HS-27A (cell line): ENCODE data around the gene CELF5.
"Not testable (repeated sequence)": the region's sequence is repeated elsewhere in the genome, so short reads cannot be mapped to it uniquely, and the experiment has no call there.

Experiments
- DNase-seq: peaks from one replicate; pipeline ENCODE4 v3.0.0-alpha.2; 2012; ENCODE audit warnings: low read depth, missing footprints

CELF5 gene

DNA sequence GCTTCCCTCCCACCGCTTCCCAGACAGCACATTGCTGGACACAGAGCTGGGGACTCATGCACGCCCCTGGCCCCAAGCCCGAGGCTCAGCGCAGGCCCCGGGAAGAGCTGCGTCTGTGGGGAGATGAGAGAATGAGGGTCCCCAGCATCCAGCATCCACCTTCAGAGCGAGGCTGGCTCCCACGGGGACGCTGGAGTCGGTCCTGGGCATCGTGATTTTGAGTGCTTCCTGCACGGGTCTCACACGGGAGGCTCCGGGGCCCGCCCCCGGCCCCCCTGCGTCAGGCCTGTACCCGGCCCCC lies 34.0 kb upstream of the CELF5 start:
- no peak for DNase-seq

DNA sequence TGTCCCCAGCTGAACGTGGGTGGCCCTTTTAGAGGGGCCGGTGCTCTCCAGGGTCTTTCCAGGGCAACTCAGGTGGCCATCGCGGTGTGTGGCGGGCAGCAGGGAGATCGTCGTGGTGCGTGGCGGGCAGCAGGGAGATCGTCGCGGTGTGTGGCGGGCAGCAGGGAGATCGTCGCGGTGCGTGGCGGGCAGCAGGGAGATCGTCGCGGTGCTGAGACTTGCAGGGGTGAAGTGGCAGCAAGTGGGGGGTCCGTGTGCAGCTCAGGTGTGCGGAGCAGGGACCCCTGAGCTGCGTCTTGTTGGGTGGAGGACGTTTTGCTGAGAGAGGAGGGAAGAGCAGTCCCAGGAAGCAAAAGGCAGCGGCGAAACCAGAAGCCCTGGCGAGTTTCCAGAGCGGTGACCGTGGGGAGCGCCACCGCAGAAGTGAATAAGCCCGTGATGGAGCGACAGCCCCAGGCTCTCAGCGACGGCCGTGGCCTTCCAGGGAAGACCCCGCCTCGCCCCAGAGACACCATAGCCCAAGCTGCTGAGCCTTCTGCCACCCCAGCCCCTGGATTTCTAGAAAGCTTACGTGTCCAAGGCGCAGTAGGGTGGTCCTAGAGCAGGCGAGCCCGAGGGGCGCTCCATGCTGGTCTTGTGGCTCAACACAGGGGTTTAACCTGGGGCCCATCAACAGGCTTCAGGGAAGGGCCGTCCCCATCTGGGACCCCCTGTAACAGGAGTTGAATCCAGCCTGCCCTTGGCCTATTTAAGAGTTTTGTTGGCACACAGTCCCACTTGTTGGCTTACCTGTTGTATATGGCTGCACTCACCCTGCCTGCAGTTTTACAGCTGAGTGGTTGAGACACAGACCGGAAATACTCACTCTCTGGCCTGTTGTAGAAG lies 33.3 kb upstream of the CELF5 start:
- DNase-seq: no peak

DNA sequence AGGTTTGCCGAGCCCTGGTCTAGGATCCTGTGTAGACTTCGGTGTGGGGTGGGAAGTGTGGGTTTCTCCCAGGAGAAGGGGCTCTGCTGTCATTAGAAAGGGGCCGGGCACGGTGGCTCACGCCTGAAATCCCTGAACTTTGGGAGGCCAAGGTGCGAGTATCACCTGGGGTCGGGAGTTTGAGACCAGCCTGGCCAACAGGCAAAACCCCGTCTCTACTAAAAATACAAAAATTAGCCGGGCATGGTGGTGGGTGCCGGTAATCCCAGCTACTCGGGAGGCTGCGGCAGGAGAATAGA lies 32.7 kb upstream of the CELF5 start:
- not testable (repeated sequence) for DNase-seq

DNA sequence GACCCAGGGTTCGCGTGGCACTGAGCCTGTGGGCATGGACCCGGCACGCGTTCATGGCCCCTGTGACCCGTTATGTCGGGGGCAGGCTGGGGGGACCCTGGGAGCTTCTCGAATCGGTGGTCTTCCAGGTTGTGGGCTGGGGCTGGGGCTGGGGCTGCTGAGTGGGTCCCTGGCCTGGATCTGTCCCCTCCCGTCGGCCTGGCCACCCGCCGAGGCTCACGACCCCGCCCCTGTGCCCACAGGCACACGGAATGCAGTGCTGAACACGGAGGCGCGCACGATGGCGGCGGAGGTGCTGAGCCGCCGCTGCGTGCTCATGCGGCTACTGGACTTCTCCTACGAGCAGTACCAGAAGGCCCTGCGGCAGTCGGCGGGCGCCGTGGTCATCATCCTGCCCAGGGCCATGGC lies 32.2 kb upstream of the CELF5 start:
- DNase-seq: no peak

DNA sequence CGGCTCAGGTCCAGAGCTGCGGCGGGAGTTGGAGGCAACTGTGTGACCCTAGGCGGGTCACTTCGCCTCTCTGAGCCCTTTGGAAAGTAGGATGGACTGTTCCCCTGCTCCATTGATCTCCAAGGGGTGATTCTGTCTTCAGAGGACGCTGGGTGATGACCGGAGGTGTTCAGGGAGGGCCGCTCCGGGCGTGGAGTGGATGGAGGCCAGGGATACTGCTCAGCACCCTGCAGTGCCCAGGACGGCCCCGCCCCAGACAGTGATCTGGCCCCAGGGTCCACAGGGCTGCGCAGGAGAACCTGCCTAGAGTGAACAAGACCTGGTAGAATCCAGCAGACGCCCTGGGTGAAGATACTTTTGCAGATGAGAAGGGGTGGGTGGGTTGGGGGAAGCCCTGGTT lies 31.8 kb upstream of the CELF5 start:
- DNase-seq: no peak

DNA sequence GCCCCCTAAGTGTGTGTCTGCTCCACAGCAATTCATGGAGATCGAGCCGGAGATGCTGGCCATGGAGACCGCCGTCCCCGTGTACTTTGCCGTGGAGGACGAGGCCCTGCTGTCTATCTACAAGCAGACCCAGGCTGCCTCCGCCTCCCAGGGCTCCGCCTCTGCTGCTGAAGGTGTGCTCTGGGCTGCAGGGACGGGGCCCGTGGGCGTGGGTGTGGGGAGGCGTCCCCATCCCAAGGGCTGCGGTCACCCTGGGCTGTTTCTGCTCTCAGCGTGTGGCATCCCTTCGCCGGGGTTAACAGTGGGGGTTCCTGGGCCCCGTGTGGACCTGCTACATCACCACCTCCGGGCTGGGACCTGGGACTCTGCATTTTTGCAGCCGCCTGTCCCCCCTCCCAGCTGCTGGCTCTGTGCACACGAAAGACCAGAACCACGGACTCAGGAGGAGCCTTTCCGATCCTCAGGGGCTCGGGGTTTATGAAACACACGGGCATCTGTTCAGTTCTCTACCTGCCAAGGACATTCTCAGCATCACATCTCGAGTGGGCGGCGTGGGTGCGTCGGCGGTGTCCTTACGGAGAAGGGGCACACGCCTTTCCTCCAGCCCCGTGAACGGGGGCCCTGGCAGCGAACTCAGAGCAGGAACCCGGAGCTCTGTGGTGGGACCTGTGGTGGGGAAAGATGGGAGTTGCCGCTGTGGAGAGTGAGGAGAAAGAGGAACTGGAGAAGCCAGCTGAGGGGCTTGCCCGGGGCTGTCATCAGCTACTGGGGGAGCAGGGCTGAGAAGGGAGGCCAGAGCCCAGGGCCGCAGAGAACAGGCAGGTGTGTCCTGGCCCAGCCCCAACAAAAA lies 31.0 kb upstream of the CELF5 start:
- DNase-seq: no peak

DNA sequence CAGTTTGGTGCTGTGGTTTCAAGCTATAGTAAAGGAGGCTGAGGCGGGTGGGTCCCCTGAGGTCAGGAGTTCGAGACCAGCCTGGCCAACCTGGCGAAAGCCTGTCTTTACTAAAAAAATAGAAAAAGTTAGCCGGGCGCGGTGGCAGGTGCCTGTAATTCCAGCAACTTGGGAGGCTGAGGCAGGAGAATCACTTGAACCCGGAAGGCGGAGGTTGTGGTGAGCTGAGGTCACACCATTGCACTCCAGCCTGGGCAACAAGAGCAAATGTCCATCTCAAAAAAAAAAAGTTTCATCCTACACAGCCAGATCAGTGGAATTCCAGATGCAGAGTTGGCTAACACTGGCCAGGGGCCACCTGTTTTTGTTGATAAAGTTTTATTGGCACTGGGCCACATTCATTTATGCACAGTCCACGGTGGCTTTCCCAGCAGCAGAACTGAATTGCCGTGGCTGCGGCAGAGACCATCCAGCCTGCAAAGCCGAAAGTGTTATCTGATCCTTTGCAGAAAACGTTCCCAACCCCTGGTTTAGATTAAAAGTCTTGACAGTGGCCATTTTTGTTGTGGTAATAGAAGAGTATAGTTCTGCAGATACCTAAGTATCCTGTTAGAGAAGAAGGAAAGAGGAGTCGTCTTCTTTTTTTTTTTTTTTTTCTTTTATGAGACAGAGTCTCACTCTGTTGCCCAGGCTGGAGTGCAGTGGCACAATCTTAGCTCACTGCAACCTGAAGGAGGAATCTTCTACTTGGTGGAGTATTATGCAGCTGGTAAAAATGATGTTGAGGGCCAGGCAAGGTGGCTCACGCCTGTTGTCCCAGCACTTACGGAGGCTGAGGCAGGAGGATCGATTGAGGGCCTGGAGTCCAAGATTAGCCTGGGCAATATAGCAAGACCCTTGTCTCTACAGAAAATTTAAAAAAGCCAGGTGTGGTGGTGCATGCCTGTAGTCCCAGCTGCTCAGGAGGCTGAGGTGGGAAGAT lies 30.1 kb upstream of the CELF5 start:
- no peak for DNase-seq

DNA sequence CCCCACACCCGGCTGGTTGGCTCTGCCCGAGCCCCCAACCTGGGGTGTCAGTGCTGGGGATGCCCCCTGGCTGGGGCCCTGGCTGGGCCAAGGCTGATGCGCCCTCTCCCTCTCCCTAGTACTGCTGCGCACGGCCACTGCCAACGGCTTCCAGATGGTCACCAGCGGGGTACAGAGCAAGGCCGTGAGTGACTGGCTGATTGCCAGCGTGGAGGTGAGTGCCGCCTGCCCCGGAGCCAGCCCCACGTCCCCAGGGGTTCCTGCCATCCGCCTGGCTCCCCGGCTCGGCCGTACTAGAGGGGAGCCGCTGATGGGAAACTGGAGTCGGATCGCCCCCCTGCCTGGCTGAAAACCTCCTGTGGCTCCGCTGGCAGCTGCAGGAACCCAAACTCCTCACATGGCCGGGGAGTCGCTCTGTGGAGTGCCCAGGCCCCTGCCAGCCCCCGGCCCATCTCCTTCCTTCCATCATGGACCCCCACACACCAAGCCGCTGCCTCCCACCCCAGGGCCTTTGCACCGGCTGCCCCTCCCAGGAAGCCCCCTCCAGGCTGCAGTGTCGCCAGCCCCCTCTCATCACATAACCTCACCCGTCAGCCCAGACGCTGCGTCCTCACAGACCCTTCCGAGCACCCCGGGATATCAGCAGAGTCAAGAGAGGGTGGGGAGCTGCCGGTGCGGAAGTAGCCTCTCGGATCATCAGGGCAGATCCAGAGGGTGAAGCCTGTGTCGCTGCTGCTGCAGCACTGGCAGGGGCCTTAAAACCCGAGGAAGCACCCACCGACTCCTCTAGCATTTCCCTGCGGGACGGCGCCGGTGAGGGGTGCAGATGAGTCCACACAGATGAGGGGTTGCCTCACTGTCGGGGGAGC lies 28.2 kb upstream of the CELF5 start:
- no peak for DNase-seq

DNA sequence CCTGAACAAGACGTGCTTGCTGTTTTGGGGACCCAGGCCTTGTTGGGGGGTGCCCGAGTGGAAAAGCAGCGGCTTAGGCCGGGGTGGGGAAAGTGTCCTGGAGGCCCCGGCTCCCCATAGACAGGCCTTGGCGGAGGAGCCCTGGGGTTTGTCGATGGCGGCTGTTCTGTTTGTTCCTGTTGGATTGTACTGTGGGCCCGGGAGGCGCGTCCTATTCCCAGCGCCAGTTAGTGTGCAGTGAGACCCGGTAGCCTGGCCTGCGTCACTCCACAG lies 27.6 kb upstream of the CELF5 start:
- DNase-seq: no peak

DNA sequence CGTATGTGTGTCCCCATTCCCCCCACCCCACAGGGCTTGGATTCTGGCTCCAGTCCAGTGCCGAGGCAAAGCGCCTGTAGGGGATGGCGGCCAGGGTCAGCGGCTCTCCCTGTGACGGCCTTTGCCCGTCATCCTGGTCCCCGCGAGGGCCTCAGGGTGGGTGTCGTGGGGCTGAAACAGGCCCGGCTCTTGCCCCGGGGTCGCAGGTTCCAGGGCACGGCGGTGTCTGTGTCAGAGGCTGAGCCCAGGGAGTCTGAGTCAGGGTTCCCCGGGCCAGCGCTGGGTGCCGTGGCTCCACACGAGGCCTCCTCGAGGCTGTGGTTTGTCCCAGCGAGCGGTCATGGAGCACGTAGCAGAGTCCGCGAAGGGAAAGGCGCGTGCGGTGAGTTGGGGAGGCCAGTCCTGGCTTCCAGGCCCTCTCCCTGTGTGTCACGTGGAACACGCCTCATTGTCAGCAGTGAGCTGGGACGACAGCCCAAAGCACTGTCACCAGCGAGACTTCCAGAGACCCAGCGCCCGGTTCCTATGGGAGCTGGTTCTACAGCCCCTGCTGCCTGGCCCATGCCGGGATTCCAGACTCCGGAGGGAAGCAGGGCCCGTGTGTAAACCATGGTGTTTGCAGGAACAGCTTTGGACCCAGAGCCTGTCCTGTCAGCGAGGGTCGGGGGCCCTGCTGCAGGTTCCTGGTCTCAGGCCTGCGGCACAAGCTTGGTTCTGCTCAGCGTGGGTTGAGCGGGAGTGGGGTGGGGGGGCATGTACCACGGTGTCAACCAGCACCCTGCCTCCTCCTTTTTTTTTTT lies 25.4 kb upstream of the CELF5 start:
- DNase-seq: no peak

DNA sequence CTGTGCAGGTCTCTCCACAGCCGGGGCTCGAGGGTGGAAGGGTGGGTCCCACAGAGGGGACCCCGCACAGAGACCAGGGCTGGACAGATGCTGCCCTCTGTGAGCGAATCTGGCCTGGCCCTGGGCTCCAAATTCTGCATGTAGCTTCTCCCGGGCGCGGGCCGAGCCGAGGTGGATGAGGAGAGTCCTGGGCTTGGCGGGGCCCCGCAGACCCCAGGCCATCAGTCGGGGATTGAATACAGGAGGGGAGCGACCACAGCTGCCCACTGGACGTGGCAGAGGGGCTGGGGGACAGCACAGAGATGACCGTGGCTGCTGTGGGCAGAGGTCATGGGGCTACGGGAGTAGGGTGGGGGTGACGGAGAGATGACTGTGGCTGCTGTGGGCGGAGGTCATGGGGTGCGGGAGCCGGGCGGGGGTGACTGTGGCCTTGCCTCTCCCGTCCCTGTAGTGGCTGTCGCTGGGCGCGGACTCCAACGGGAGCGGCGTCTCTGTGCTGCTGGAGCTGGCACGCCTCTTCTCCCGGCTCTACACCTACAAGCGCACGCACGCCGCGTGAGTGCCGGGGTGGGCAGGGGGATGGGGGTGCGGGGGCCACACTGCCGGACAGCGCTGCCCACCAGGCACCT lies 23.3 kb upstream of the CELF5 start:
- DNase-seq: no peak

DNA sequence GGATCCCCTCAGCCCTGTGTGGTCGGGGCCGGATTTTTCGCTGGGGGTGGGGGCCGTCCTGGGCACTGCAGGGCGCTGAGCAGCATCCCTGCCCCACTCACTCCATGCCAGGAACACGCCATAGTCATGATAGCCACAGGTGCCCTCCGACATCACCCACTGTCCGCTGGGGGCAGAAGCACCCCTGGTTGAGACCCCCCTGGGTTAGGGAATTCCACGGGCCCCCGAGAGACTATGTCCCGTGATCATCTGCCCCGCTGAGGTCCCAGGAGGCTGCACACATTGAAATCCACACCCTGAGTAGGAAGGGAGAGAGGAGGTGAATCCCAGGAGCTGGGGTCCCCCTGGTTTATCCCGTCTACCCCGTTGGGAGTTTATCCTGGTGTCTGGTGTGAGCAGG lies 22.6 kb upstream of the CELF5 start:
- DNase-seq: no peak

DNA sequence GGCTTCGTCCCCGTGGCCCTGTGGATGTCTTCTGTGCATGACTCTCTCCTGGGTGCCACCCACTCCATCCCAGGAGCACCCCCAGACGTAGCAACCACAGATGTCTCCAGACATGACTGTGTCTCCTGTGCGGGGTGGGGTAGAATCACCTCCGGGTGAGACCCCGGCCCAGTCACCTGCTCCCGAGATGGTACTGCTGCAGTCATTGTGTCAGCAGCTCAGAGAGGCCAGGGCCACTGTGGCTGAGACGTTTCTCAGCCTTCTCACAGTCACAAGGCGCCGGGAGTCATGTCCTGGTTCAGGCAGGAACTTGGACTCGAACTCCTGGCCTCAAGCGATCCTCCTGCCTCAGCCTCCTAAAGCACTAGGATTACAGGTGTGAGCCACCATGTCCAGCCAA lies 22.1 kb upstream of the CELF5 start:
- DNase-seq: no peak

DNA sequence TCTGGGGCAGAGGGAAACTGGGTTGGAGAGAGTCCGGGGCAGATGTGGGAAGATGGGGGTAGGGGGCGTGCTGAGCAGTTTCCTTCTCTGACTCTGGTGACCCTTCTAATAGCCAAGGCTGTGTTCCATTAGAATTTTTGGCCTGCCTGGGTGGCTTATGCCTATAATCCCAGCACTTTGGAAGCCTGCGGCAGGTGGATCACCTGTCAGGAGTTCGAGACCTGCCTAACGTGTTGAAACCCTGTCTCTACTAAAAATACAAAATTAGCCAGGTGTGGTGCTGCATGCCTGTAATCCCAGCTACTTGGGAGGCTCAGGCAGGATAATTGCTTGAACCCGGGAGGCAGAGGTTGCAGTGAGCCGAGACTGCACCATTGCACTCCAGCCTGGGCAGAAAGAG lies 21.6 kb upstream of the CELF5 start:
- DNase-seq: not testable (repeated sequence)

DNA sequence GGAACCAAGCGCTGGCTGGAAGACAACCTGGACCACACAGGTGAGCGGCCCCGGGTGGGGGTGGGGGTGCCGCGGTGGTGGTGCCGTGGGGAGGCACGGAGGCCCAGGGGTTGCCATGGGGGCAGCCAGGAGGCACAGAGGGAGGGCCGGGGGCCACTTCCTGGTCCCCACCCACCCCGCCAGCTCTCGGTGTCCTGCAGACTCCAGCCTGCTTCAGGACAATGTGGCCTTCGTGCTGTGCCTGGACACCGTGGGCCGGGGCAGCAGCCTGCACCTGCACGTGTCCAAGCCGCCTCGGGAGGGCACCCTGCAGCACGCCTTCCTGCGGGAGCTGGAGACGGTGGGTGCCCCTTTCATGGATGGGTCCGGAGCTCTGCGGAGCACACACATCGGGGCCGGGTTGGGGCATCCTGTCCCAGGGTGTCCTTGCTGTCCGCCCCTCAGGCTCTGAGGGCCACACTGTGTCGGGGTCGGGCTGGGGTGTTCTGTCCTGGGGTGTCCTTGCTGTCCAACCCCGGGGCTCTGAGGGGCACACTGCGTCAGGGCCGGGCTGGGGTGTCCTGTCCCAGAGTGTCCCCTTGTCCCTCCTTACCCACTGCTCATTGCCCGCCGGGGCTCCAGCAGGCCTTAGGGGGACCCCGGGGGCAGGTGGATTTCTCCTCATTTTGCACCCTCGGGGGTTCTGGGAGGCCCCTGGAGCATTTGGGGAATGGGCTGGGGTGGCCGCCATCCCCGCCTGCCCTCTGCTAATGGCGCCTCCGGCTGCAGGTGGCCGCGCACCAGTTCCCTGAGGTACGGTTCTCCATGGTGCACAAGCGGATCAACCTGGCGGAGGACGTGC lies 20.4 kb upstream of the CELF5 start:
- no peak for DNase-seq

DNA sequence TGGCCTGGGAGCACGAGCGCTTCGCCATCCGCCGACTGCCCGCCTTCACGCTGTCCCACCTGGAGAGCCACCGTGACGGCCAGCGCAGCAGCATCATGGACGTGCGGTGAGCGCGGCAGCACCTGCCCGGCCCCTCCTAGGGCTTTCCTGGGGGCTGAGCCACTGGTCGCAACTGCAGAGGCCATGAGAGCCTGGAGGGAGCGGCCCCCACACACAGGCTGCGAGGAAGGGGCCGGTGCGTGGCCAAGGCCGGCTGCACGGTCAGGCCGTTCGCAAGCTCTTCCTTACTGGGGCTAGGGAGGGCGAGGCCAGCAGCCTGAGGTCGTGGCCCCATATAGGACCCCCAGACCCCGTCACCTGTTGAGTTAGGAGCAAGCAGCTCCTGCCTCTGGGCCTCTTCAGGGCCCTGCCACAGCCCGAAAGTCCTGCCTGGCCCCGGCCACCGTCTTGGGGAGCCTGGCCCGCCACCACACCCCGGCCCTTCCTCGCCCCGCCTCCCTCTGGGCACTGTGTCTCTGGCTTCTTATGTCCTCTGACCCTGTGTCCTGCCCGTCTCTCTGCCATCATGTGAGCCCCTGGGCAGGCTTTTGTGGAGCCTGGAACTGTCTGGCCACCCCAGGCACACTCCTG lies 19.7 kb upstream of the CELF5 start:
- DNase-seq: no peak

DNA sequence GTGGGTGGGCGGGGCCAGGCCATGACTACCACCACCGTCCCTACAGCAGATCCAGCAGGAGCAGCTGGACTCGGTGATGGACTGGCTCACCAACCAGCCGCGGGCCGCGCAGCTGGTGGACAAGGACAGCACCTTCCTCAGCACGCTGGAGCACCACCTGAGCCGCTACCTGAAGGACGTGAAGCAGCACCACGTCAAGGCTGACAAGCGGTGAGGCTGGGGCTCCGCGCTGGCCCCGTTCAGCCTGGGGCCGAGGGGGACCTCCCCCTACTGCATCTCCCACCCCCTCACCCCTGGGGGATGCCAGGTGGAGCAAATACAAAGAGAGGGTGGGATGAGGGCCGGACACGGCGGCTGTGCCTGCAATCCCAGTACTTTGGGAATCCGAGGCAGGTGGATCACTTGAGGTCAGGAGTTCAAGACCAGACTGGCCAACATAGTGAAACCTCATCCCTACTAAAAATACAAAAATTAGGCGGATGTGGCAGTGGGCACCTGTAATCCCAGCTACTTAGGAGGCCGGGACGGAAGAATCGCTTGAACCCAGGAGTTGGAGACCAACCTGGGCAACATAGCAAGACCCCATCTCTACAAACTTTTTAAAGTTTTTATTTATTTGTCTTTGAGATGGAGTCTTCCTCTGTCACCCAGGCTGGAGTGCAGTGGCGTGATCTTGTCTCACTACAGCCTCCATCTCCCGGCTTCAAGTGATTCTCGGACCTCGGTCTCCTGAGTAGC lies 18.1 kb upstream of the CELF5 start:
- DNase-seq: no peak
